Memory B cell (primary cell): Measurements from ENCODE around the gene EGFL7.
"Not testable (repeated sequence)": the region's sequence is repeated elsewhere in the genome, so short reads cannot be mapped to it uniquely, and the experiment has no call there.

ENCODE experiments used
- ATAC-seq: fragments of 150-1000 bp; cut with Tn5 transposase; 2 replicates; pipeline ENCODE4 v1.10.0; 2021; ENCODE audit warnings: low read depth, mild to moderate bottlenecking, moderate library complexity
- DNase-seq, 2 donors: peaks; one replicate each; pipeline ENCODE4 v3.0.0; 2022; ENCODE audit warnings: low spot score in 2 of 2
- H3K27ac Mint-ChIP-seq: one replicate; pipeline ENCODE4 v1.8.0; 2022; ENCODE audit warnings: mild to moderate bottlenecking, moderate library complexity, mixed read lengths
- H3K27me3 Mint-ChIP-seq: one replicate; pipeline ENCODE4 v1.8.0; 2022; ENCODE audit warnings: mixed read lengths
- H3K36me3 Mint-ChIP-seq: one replicate; pipeline ENCODE4 v1.8.0; 2022; ENCODE audit warnings: mild to moderate bottlenecking, mixed read lengths
- H3K4me1 Mint-ChIP-seq: one replicate; pipeline ENCODE4 v1.8.0; 2022; ENCODE audit warnings: mixed read lengths
- H3K4me3 Mint-ChIP-seq: one replicate; pipeline ENCODE4 v1.8.0; 2022; ENCODE audit warnings: mild to moderate bottlenecking, moderate library complexity, mixed read lengths
- H3K9me3 Mint-ChIP-seq: one replicate; pipeline ENCODE4 v1.8.0; 2022; ENCODE audit warnings: mixed read lengths

Gene EGFL7

DNA sequence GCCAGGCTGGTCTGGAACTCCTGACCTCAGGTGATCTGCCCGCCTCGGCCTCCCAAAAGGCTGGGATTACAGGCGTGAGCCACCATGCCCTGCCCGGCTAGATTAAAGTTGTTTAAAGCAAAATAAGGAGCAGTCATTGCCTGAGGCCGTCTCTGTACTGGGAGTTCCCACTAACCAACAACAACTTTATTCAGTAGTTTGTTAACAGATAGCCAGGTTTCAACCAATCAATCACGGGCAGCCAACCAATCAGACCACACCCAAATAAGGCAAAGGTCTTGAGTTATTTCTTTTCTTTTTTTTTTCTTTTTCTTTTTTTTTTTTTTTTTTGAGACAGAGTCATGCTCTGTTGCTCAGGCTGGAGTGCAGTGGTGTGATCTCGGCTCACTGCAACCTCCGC is 42.0 kb downstream of the EGFL7 start:
- not testable (repeated sequence) for H3K36me3 Mint-ChIP-seq, DNase-seq, H3K4me3 Mint-ChIP-seq, H3K27me3 Mint-ChIP-seq, H3K9me3 Mint-ChIP-seq, ATAC-seq, H3K27ac Mint-ChIP-seq
- peaks cover 19% of the 10 kb centered on the region for H3K4me1 Mint-ChIP-seq

DNA sequence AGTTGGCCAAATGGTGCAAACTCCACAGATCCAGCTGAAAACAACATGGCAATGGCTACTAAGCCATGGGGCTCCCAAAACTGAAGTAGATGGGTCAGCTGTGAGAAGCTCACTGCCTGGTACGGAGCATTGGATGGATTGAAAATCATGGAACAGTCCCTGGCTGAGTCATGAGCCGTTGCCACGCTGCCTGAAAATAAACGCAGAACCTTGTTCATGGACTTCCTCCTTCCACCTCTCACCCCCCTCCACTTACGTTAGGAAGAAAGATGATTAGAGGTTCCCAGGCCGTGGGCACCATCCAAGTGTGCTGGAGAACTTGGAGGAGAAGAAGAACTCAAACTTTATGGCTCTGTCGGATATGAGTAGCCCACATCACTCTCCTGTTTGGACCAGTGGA is 42.8 kb downstream of the EGFL7 start:
- no peak for DNase-seq
- no peak for ATAC-seq
- Mint-ChIP-seq H3K4me3 (no peak overlapping the region), H3K9me3 (no peaks in the 10 kb centered on the region), H3K27ac (no peak overlapping the region), H3K36me3 (no peaks in the 10 kb centered on the region), H3K4me1 (peaks cover 15% of the 10 kb centered on the region), H3K27me3 (peaks cover 9% of the 10 kb centered on the region)

DNA sequence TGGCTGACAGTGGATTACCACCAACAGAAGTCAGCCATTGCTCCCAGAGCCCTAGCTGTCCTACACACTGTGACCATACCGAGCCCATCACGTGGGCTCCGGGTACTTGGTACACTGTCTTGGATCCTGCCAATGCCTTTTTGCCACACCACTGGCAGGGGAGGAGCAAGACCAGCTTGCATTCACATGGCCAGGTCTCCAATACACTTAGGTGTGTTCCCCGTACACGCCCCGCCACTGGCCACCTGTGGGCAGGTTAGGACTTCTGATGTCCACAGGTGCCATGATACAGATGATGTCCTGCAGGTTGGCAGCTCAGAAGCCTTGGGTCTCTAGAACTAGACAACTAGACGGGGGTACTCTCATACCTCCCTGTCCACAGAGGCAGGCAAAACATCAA is 44.3 kb downstream of the EGFL7 start:
- Mint-ChIP-seq H3K9me3 (no peaks in the 10 kb centered on the region), H3K4me1 (peaks cover 9% of the 10 kb centered on the region), H3K27ac (no peak overlapping the region), H3K4me3 (no peak overlapping the region), H3K27me3 (peaks cover 13% of the 10 kb centered on the region), H3K36me3 (no peaks in the 10 kb centered on the region)
- no peak for DNase-seq
- no peak for ATAC-seq

DNA sequence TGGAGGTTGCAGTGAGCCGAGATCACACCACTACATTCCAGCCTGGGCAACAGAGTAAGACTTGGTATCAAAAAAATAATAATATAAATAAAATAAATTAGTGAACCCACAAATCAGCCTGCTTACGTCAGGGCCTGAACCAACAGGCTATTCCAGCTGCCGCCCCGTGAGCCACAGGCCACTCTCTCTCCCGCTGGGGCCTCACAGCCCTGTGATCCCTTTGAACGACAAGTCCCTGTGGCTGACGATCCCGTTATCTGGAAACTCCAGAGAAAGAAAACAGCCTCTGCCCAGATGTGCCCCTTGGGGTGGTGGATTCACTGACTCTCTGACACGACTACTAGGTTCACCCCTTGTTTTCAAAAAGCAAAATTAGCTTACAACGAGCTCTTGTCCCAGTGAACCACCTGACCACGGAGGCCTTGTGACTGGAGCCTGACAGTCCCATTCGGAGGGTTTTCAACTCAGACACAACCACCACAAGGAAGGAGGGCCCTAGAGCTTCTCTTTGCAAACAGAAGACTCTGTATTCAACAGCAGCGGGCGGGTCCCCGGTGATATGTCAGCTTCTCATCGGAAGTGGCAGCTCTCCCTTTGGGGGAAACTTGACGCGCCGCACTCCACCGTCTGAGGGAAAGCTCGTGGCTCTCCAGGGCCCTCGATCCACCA is 45.3 kb downstream of the EGFL7 start:
- Mint-ChIP-seq H3K4me3 (no peak overlapping the region), H3K27me3 (peaks cover 13% of the 10 kb centered on the region), H3K36me3 (no peaks in the 10 kb centered on the region), H3K4me1 (peaks cover 6% of the 10 kb centered on the region), H3K9me3 (no peaks in the 10 kb centered on the region), H3K27ac (no peak overlapping the region)
- DNase-seq (no peak), ATAC-seq (no peak)

DNA sequence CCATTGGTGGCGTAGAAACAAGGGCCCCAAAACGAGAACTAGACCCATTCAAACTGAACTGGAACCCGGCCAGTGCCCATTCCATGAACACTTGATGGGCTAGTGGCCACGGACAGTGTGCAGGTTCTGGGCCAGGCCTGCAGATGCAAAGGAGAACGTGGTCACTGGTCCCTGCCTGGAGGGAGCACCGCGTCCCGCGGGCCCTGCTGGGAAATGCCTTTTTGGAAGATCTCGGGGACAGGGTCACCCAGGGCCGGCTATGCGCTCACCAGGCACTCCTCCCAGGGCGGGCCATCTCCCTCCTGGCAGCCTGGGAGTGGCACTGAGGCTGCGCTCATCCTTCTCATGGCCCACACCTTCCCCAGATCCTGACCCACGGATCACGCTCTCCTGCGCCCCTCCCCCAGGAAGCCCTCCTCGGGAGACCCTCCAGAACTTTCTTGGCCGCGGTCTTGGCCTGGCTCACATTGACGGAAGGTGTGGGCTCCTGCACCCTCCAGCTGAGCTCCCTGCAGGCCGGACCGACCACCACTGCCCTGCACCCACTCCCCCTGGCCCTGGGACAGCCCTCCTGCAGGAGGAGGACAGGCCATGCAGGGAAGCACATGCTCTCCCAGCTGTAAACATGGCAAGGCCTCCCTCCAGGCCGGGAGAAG is 46.9 kb downstream of the EGFL7 start:
- Mint-ChIP-seq H3K4me3 (no peak overlapping the region), H3K27ac (no peak overlapping the region), H3K36me3 (no peaks in the 10 kb centered on the region), H3K4me1 (peaks cover 12% of the 10 kb centered on the region), H3K9me3 (no peaks in the 10 kb centered on the region), H3K27me3 (peaks cover 18% of the 10 kb centered on the region)
- no peak for DNase-seq
- no peak for ATAC-seq

DNA sequence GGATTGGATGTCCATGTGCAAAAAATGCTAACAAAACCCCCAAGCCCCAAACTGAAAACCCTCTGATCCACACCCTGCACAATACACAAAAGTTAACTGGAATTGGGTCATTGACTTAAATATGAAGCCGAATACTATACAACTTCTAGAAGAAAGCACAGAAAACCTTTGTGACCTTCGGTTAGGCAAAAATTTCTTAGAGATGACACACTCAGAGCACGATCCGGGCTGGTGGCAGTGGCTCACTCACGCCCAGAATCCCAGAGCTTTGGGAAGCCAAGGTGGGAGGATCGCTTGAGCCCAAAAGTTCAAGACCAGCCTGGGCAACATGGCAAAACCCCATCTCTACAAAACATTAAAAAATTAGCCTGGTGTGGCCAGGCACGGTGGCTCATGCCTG is 47.8 kb downstream of the EGFL7 start:
- ATAC-seq (no peak), DNase-seq (no peak)
- H3K9me3 Mint-ChIP-seq = no peaks in the 10 kb centered on the region
- no peak overlapping the region for H3K4me3 Mint-ChIP-seq
- peaks cover 16% of the 10 kb centered on the region for H3K27me3 Mint-ChIP-seq
- no peak overlapping the region for H3K27ac Mint-ChIP-seq
- H3K4me1 Mint-ChIP-seq = peaks cover 13% of the 10 kb centered on the region
- no peaks in the 10 kb centered on the region for H3K36me3 Mint-ChIP-seq

DNA sequence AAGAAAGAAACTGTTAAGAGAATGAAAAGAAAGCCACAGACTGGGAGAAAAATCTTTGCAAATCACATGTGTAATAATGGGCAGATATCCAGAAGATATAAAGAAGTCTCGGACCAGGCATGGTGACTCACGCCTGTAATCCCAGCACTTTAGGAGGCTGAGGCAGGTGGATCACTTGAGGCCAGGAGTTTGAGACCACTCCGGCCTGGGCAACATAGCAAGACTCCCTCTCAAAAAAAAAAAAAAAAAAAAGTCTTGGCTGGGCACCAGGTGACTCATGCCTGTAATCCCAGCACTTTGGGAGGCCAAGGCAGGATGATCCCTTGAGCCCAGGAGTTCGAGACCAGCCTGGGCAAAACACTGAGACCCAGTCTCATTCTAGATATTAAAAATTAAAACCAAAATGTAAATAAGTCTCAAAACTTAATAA is 48.5 kb downstream of the EGFL7 start:
- H3K4me3 Mint-ChIP-seq, H3K27ac Mint-ChIP-seq, DNase-seq, ATAC-seq, H3K36me3 Mint-ChIP-seq, H3K9me3 Mint-ChIP-seq: not testable (repeated sequence)
- H3K4me1 Mint-ChIP-seq = peaks cover 13% of the 10 kb centered on the region
- peaks cover 19% of the 10 kb centered on the region for H3K27me3 Mint-ChIP-seq

DNA sequence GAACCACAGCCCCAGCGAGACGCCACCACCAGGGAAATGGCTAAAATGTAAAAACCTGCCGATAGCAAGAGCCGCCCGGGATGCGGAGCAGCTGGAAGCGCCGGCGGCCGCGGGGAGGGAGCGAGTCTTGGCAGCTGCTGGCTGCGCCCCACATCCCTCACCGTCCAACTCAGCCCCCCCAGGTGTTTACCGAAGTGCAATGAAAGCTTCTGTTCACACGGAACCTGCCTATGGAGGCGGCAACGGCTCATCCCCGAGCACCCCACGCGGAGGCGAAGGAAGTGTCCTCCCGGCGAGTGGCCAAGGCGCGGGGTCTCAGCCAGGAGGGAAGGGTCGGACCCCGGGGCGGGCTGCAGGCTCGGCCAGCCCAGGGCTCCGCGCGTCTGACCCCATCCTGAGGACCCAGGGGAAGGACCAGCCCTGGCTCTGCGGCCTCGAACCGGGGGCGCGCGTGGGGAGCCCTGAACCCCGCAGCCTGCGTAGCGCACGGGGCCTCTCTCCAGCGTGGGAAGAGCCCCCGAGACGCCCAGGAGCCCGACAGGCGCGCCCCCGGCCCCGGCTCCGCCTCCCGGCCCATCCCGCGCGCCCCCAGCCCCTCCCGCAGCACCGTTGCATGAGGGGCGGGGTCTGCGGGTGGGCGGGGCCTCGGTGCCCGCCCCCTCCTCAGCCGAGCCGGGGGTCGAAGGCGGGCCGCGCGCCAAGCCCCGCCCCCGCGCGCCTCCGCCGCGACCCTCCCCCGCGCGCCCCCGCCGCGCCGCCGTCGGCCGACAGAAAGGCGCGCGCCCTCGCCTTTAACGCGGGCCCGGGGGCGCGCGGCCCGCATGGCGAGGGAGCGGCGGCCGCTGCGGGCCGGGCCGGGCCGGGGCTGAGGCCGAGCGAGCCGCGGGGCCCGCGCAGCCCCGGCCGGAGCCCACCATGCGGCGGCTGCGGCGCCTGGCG is 49.3 kb downstream of the EGFL7 start, which contains the start of gene DIPK1B:
Gene DIPK1B, plus strand, starts transcription at position 822 of the 939 bp plus-strand sequence. Its CDS starts 94 bp downstream, at position 916.
- Mint-ChIP-seq H3K4me1 (peaks cover 13% of the 10 kb centered on the region), H3K36me3 (no peaks in the 10 kb centered on the region), H3K27me3 (peaks cover 21% of the 10 kb centered on the region), H3K4me3 (peak within 1 kb of the TSS; percentile 74), H3K27ac (no peak within 1 kb of the TSS), H3K9me3 (no peaks in the 10 kb centered on the region)
- ATAC-seq (peak; percentile 47), DNase-seq (no peak)

DNA sequence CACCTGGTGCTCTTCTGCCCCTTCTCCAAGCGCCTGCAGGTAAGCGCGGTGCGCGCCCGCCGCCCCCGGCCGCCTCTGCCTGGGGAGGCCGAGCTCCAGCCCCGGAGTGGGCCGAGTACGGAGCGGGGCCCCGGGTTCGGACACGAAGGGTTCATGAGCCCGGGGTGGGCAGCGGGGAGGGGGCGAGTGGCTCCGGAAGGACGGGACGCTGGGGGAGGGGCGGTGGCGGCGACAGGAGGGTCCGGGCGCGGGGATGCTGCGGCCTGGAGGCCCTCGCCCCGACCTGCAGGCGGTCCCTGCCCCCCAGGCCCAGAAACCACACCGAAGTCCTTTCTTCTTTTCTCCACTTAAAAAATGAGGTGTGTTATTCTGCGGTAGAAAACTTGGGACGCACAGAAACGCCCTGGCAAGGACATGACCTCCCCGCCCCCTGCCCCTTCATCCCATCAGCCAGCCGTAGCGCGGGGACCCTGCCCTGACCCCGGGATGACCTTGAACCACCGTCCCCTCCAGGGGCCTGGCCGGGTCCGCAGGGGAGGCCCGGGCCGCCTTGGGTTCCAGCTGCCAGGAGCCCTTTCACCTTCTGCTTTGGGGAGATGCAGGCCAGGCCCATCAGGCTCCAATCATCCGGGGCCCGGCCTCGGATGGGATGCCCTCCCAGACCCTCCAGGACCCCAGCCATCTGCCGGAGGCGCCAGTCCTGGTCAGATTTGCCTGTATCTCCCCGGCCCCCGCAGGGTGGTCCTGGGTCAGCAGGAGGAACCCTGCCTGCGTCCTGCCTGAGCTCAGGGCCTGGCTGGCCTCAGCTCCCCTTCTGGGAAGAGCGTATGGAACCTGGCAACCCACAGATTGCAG is 50.2 kb downstream of the EGFL7 start:
- peak overlapping the region; percentile 39 for H3K4me3 Mint-ChIP-seq
- ATAC-seq (peak; percentile 7), DNase-seq (no peak)
- no peaks in the 10 kb centered on the region for H3K9me3 Mint-ChIP-seq
- no peak overlapping the region for H3K27ac Mint-ChIP-seq
- peaks cover 13% of the 10 kb centered on the region for H3K4me1 Mint-ChIP-seq
- no peaks in the 10 kb centered on the region for H3K36me3 Mint-ChIP-seq
- H3K27me3 Mint-ChIP-seq = peaks cover 21% of the 10 kb centered on the region

DNA sequence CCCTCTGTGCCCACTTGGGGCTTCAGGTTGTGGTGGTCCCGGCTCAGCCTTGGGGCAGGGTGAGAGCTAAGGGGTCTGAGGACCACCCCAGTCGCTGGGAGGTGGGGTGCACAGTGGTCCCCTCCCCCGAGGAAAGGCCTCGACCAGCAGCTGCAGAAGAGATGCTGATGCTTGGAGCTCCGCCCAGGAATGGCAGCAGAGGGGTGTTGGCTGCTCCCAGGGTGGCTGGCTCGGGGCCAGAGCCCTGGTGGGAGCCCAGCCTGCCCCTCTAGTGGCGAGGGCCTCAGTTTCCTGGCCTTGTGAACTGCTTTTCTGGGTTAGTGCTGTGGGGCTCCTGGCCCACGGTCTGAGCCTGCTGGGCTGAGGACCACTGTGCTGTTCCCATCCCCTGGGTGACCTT is 50.8 kb downstream of the EGFL7 start:
- peak overlapping the region; percentile 46 for H3K4me3 Mint-ChIP-seq
- H3K4me1 Mint-ChIP-seq = peaks cover 15% of the 10 kb centered on the region
- H3K36me3 Mint-ChIP-seq = no peaks in the 10 kb centered on the region

DNA sequence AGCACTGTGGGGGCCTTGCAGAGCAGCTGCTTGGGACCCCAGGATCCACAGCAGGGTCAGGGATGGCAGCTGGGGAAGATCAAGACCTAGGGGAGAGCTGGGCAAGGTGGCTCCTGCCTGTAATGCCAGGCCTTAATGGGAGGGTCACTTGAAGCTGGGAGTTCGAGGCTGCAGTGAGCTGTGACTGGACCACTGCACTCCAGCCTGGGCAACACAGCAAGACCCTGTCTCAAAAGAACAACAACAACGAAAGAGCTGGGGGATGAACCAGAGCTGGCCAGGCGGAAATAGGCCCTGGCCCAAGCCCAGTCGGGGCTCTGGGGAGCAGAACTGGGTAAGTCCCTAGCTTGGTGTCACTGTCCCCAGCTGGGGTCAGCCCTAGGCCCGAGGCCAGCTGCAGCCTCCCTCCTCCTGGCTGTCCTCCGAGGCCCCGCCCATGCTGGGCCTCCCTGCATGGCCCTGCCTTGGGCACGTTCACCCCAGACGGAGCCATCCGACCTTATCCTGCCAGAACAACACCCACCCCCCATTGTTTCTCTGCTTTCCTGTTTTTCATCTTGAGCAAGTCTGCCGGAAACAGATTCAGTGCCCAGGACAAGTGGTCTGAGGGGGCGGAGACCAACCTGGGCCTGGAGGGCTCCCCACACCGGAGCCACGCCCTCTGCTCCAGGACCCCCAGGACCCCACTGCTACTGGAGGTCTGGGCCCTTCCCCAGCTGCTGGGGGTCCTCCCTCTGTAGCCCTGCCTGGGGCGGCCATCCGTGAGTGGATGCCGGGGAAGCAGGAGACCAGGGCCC is 51.6 kb downstream of the EGFL7 start:
- Mint-ChIP-seq H3K27ac (no peak overlapping the region), H3K9me3 (no peaks in the 10 kb centered on the region), H3K36me3 (no peaks in the 10 kb centered on the region), H3K4me1 (peaks cover 18% of the 10 kb centered on the region), H3K4me3 (peak overlapping the region; percentile 46), H3K27me3 (peaks cover 21% of the 10 kb centered on the region)
- DNase-seq = no peak
- ATAC-seq = no peak

More for the DNA sequence above, 50.8 kb downstream of the EGFL7 start:
- ATAC-seq = peak; percentile 9
- no peak overlapping the region for H3K27ac Mint-ChIP-seq
- H3K27me3 Mint-ChIP-seq = peaks cover 21% of the 10 kb centered on the region
- H3K9me3 Mint-ChIP-seq = no peaks in the 10 kb centered on the region
- no peak for DNase-seq

DNA sequence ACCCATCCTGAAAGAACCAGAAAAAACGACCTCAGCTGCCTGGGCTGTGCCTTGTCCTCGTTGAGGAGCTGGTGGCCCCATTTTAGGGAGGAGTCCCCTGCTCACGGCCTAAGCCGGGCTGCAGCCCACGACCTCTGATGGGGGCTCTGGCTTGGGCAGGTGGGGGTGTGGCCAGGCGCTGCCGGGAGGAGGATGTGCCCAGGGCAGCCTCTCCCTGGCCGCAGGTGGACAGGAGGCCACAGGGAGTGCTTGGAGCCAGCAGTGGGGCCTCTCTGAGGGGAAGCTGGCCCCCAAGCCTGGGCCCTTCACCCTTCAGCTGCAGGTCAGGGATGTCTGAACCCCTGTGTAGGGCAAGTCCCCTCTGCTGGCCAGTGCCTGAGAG is 52.2 kb downstream of the EGFL7 start:
- H3K36me3 Mint-ChIP-seq = no peaks in the 10 kb centered on the region
- ATAC-seq (no peak), DNase-seq (no peak)
- H3K27ac Mint-ChIP-seq = no peak overlapping the region
- peaks cover 20% of the 10 kb centered on the region for H3K4me1 Mint-ChIP-seq
- H3K4me3 Mint-ChIP-seq = no peak overlapping the region
- no peaks in the 10 kb centered on the region for H3K9me3 Mint-ChIP-seq
- H3K27me3 Mint-ChIP-seq = peaks cover 21% of the 10 kb centered on the region

DNA sequence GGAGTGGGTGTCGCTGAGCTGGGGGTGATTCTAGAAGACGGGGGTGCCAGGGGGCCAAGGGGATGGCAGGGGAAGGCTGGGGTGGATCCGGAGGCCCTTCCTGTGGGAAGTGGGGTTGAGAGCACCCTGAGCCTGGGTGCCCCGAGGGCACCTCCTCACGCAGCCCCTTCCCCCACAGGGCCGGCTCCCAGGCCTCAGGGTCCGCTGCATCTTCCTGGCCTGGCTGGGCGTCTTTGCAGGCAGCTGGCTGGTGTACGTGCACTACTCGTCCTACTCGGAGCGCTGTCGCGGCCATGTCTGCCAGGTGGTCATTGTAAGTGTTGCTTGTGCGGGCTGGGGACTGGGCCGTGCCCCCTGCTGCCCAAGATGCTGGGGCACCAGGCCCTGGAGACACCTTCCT is 54.7 kb downstream of the EGFL7 start:
- Mint-ChIP-seq H3K4me1 (peaks cover 20% of the 10 kb centered on the region), H3K27ac (no peak overlapping the region), H3K36me3 (peaks cover 4% of the 10 kb centered on the region), H3K9me3 (no peaks in the 10 kb centered on the region), H3K4me3 (no peak overlapping the region), H3K27me3 (peaks cover 12% of the 10 kb centered on the region)
- ATAC-seq = no peak
- no peak for DNase-seq
